SU-DHL-6 (cell line): ENCODE data around the gene THNSL1.

Experiments
- CTCF ChIP-seq: fragments of 200-600 bp; sonication (generic); IDR thresholded peaks from one replicate; pipeline ENCODE4 v1.5.1; 2017; ENCODE audit warnings: antibody characterized with exemption, mild to moderate bottlenecking, low read length, moderate library complexity; ENCODE audit not compliant: insufficient read depth, poor library complexity, severe bottlenecking
- EZH2phosphoT487 ChIP-seq: fragments of 200-600 bp; sonication (generic), shearing (Covaris generic); conservative IDR thresholded peaks from 2 replicates; pipeline ENCODE4 v1.6.1; 2018; ENCODE audit warnings: mild to moderate bottlenecking, antibody characterized with exemption, low read length, moderate library complexity, mixed read lengths

GRCh38 chr10:24998044-24998443 lies 18.4 kb upstream of the THNSL1 start:
- TF ChIP-seq CTCF (no peak), EZH2phosphoT487 (no peak)
